Lower lobe of right lung (tissue), 2 donors: ENCODE results near the gene PDE4A. TPM values are rescaled to one million over a fixed set of nuclear protein-coding genes. Genes with fewer than 3 reads are reported as not detected.

Source experiments
- ATAC-seq, 2 donors: fragments of 200-7000 bp; cut with Tn5 transposase; one replicate each; pipeline ENCODE4 v1.9.1; 2020 to 2022; ENCODE audit warnings: mild to moderate bottlenecking in 2 of 2, moderate library complexity in 2 of 2
- DNase-seq: peaks from one replicate; pipeline ENCODE4 v3.0.0-alpha.2; 2020
- H3K27ac ChIP-seq: fragments of 200-600 bp; one replicate; pipeline ENCODE4 v1.8.0; 2022
- H3K27me3 ChIP-seq: fragments of 200-600 bp; one replicate; pipeline ENCODE4 v1.8.0; 2022; ENCODE audit warnings: low read depth
- H3K36me3 ChIP-seq: fragments of 200-600 bp; one replicate; pipeline ENCODE4 v1.8.0; 2022; ENCODE audit warnings: mild to moderate bottlenecking
- H3K4me1 ChIP-seq: fragments of 200-600 bp; one replicate; pipeline ENCODE4 v1.8.0; 2022
- H3K4me3 ChIP-seq: fragments of 200-600 bp; one replicate; pipeline ENCODE4 v1.8.0; 2022; ENCODE audit warnings: mild to moderate bottlenecking
- H3K9me3 ChIP-seq: fragments of 200-600 bp; one replicate; pipeline ENCODE4 v1.8.0; 2022
- CTCF ChIP-seq: fragments of 200-600 bp; IDR thresholded peaks from one replicate; pipeline ENCODE4 v1.8.0; 2022; ENCODE audit warnings: antibody characterized with exemption, mild to moderate bottlenecking
- intact Hi-C: fragments of 100-400 bp; cut with DNase I; formaldehyde crosslinking; loops from one replicate; pipeline ENCODE4 v1.11.0; 2022
- total RNA-seq: library from RNA; stranded (reverse); fragmentation: NEBNext Ultra II Directional; extraction: Animal tissue kit (Norgen Biotek cat#: 25700); gene quantifications from one replicate; pipeline ENCODE4 v1.2.1, GENCODE V29; 2021
- donor health status: DM: no; HTN: yes; CAD: no; lungs with severe emphysema.

Gene PDE4A
- total RNA-seq, 1 donor from 2014 or later, result 35.9 TPM

DNA sequence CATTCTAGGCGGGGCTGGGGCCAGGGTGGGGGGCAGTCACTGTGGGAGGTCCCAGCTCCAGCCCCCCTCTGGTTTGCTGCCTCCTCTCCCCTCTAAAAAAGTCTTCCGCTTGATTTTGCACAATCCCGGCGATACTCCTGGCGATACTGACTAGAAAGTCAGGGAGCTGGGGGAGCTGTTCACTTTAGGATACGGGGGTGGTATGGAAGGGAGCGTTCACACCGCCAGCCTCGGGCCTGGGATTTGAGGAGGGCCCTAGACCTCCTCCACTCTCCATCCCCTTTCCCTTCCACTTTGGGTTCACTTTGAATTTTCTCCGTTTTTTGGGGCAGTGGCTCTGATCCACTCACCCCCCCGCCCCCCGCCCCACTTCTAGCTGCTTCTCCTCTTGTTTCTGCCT lies 47.8 kb downstream of the PDE4A start:
- peaks cover 36% of the 10 kb centered on the region for H3K36me3 ChIP-seq
- H3K9me3 ChIP-seq, result no peaks in the 10 kb centered on the region

GRCh38 chr19:10471909-10472308 lies 51.6 kb downstream of the PDE4A start:
- no peaks in the 10 kb centered on the region for H3K27me3 ChIP-seq
- peaks cover 9% of the 10 kb centered on the region for H3K36me3 ChIP-seq
- ATAC-seq, result peak in 1 of 2 donors; percentile 15
- H3K9me3 ChIP-seq, result no peaks in the 10 kb centered on the region
- TF ChIP-seq CTCF, result peak; percentile 23
- no peaks in the 10 kb centered on the region for H3K4me1 ChIP-seq
- no peak for DNase-seq
- intact Hi-C loops, result no loop called here
- no peak overlapping the region for H3K27ac ChIP-seq
- H3K4me3 ChIP-seq, result no peak overlapping the region

More for the DNA sequence above, 47.8 kb downstream of the PDE4A start:
- Histone ChIP-seq H3K27ac (no peak overlapping the region), H3K4me1 (no peaks in the 10 kb centered on the region), H3K4me3 (no peak overlapping the region), H3K27me3 (no peaks in the 10 kb centered on the region)
- no peak for ATAC-seq
- DNase-seq, result no peak
- intact Hi-C loops, result no loop called here
- no peak for TF ChIP-seq CTCF

DNA sequence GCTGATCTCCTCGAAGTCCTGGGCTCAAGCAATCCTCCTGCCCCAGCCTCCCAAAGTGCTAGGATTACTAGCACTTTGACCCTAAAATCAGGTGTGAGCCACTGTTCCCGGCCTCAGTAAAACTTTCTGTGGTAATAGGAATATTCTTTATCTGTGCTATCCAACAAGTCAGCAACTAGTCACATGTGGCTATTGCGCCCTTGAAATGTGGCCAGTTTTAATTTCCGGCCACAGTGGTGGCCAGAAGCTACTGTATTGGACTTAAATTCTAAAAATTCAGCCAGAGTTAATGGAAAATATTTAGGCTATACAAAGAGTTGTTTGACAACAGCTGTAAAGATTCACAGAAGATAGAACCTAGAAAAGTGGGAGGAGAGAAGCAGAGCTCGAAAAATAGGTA lies 52.9 kb downstream of the PDE4A start:
- no peaks in the 10 kb centered on the region for H3K36me3 ChIP-seq
- no peak overlapping the region for H3K27ac ChIP-seq
- ATAC-seq (no peak), DNase-seq (no peak)
- TF ChIP-seq CTCF, result no peak
- intact Hi-C loops, result no loop called here
- H3K9me3 ChIP-seq, result no peaks in the 10 kb centered on the region
- H3K4me1 ChIP-seq, result no peaks in the 10 kb centered on the region
- no peaks in the 10 kb centered on the region for H3K27me3 ChIP-seq
- H3K4me3 ChIP-seq, result no peak overlapping the region

- no peaks in the 10 kb centered on the region for H3K9me3 ChIP-seq
- ATAC-seq, result no peak
- peaks cover 8% of the 10 kb centered on the region for H3K4me1 ChIP-seq
- H3K27ac ChIP-seq, result no peak overlapping the region
- no peaks in the 10 kb centered on the region for H3K36me3 ChIP-seq
- no peak for DNase-seq
- TF ChIP-seq CTCF, result no peak
- no peaks in the 10 kb centered on the region for H3K27me3 ChIP-seq
- intact Hi-C loops, result no loop called here
- H3K4me3 ChIP-seq, result no peak overlapping the region
Measured at GRCh38 chr19:10474962-10475451, 54.7 kb downstream of the PDE4A start.

DNA sequence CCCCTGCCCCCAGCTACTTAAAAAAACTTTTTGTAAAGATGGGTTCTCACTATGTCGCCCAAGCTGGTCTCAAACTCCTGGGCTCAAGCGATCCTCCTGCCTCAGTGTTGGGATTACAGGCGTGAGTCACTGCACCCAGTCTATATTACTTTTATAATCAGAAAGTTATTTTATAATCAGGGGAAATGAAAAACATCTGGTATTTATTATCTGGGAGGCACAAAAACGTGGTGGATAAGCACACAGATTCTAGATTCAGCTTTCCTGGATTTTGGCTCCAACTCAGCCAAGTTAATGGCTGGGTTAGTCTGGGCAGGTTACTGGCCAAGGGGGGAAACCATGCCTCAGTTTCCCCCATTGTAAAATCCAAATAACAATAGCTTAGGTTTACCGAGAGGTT lies 58.1 kb downstream of the PDE4A start:
- no peaks in the 10 kb centered on the region for H3K36me3 ChIP-seq
- peaks cover 8% of the 10 kb centered on the region for H3K4me1 ChIP-seq
- H3K9me3 ChIP-seq, result no peaks in the 10 kb centered on the region
- no peak for DNase-seq
- H3K4me3 ChIP-seq, result peak overlapping the region; percentile 53
- H3K27ac ChIP-seq, result no peak overlapping the region
- no peaks in the 10 kb centered on the region for H3K27me3 ChIP-seq
- intact Hi-C loops, result no loop called here
- no peak for ATAC-seq
- TF ChIP-seq CTCF, result no peak
